ENCODE measurements around the gene PNCK. TPM values are rescaled to one million over a fixed set of nuclear protein-coding genes. Genes with fewer than 3 reads are reported as not detected.

Gene PNCK
- total and polyA plus RNA-seq, 2 of the 13 experiments (the other 11 are each of a cell fraction or from before 2014, with no cell fraction given): 33.1 TPM; not detected in 1

DNA sequence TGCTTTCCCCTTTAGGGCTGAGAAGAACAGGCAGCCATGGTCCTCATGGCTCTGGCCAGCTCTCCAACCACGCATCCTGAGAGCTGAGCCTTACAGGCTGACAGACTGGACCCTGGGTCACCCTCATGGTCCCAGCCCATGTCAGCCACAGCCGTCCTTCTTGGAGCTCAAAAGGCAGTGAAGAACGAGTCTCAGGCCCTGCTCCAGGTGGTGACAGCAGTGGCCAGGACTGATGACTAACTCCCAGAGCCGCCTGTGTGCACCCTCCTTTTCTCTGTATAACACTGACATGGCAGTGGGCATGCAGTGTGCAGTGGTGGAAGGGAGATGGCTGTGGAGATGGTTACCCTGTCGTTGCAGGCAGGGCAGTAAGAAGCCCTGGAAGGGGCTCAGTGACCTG lies 36.9 kb downstream of the PNCK start:
- Histone ChIP-seq H3K9me3 (ENCODE audit: low read length) (no peaks in the 10 kb centered on the region), H3K4me1 (ENCODE audit: insufficient read depth, low read length) (peaks cover 75% of the 10 kb centered on the region), H3K4me2 (ENCODE audit: low read depth, low read length) (no peak overlapping the region; the same call in 1 of the 2 replicates), H4K20me1 (ENCODE audit: insufficient read depth, low read length) (no peaks in the 10 kb centered on the region), H3K27ac (ENCODE audit: extremely low read length, insufficient read depth, low read length) (no peak overlapping the region), H3K36me3 (replicated peaks in 1 of 2; ENCODE audit: control insufficient read depth in 1 of 2, insufficient read depth in 2 of 2, low read length in 2 of 2) (no peaks in the 10 kb centered on the region), H3K27me3 (ENCODE audit: control insufficient read depth in 1 of 2, insufficient read depth in 2 of 2, low read length in 2 of 2) (no peaks in the 10 kb centered on the region), H3K4me3 (replicated peaks in 1 of 3; ENCODE audit: insufficient read depth in 1 of 3, low read depth in 2 of 3, low read length in 3 of 3) (no peak overlapping the region; a peak in 1 of 6 replicates), H3K79me2 (ENCODE audit: insufficient read depth, low read length) (no peaks in the 10 kb centered on the region), H3K9ac (ENCODE audit: insufficient read depth, low read depth, low read length) (no peak overlapping the region), H2AFZ (ENCODE audit: low read length) (no peak overlapping the region)
- in situ Hi-C loops (cut with HindIII; ENCODE audit: extremely low pct_ligation_motif_present, low pct_unique_long_range_greater_than_20kb): no loop called here
- intact Hi-C loops (cut with micrococcal nuclease; ENCODE audit: unreplicated experiment): loop anchor here (2.0 kb wide), 1 partner anchor 14 kb away; no protein-coding TSS in a partner anchor
- DNase-seq (ENCODE audit: low spot score): no peak
- ATAC-seq: peak; percentile 2; the same call in 1 of the 3 replicates
- TF ChIP-seq ZFP1 (CRISPR knock-in tag; IDR thresholded peaks at IDR 0.05) (no peak), DMAP1 (CRISPR knock-in tag; IDR thresholded peaks at IDR 0.05) (no peak), CC2D1A (CRISPR knock-in tag; IDR thresholded peaks at IDR 0.05) (no peak), ZNF670 (CRISPR knock-in tag; IDR thresholded peaks at IDR 0.05; ENCODE audit: borderline replicate concordance) (no peak), TAF15 (IDR thresholded peaks at IDR 0.05; ENCODE audit: low read depth, low read length, poor library complexity, severe bottlenecking) (no peak), ZSCAN25 (CRISPR knock-in tag; IDR thresholded peaks at IDR 0.05) (no peak), TCF7L2 (IDR thresholded peaks at IDR 0.05; ENCODE audit: low read depth, low read length) (no peak), GZF1 (CRISPR knock-in tag; IDR thresholded peaks at IDR 0.05) (no peak), SNAPC2 (CRISPR knock-in tag; IDR thresholded peaks at IDR 0.05) (no peak), MIXL1 (CRISPR knock-in tag; IDR thresholded peaks at IDR 0.05) (no peak), ZNF556 (CRISPR knock-in tag; IDR thresholded peaks at IDR 0.05; ENCODE audit: borderline replicate concordance) (no peak), ZNF431 (CRISPR knock-in tag; IDR thresholded peaks at IDR 0.05; ENCODE audit: borderline replicate concordance, low read depth) (no peak), LCORL (IDR thresholded peaks at IDR 0.05) (no peak), LCORL (CRISPR knock-in tag; IDR thresholded peaks at IDR 0.05) (no peak)
- TF ChIP-seq, protein P1, sequence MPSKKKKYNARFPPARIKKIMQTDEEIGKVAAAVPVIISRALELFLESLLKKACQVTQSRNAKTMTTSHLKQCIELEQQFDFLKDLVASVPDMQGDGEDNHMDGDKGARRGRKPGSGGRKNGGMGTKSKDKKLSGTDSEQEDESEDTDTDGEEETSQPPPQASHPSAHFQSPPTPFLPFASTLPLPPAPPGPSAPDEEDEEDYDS (CRISPR knock-in tag; IDR thresholded peaks at IDR 0.05): no peak
- TF ChIP-seq, protein P2, sequence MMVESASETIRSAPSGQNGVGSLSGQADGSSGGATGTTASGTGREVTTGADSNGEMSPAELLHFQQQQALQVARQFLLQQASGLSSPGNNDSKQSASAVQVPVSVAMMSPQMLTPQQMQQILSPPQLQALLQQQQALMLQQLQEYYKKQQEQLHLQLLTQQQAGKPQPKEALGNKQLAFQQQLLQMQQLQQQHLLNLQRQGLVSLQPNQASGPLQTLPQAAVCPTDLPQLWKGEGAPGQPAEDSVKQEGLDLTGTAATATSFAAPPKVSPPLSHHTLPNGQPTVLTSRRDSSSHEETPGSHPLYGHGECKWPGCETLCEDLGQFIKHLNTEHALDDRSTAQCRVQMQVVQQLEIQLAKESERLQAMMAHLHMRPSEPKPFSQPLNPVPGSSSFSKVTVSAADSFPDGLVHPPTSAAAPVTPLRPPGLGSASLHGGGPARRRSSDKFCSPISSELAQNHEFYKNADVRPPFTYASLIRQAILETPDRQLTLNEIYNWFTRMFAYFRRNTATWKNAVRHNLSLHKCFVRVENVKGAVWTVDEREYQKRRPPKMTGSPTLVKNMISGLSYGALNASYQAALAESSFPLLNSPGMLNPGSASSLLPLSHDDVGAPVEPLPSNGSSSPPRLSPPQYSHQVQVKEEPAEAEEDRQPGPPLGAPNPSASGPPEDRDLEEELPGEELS (CRISPR knock-in tag; IDR thresholded peaks at IDR 0.05): no peak
- TF ChIP-seq, protein P3, sequence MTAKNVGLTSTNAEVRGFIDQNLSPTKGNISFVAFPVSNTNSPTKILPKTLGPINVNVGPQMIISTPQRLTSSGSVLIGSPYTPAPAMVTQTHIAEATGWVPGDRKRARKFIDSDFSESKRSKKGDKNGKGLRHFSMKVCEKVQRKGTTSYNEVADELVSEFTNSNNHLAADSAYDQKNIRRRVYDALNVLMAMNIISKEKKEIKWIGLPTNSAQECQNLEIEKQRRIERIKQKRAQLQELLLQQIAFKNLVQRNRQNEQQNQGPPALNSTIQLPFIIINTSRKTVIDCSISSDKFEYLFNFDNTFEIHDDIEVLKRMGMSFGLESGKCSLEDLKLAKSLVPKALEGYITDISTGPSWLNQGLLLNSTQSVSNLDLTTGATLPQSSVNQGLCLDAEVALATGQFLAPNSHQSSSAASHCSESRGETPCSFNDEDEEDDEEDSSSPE (CRISPR knock-in tag; IDR thresholded peaks at IDR 0.05): no peak
- TF ChIP-seq, protein P4, sequence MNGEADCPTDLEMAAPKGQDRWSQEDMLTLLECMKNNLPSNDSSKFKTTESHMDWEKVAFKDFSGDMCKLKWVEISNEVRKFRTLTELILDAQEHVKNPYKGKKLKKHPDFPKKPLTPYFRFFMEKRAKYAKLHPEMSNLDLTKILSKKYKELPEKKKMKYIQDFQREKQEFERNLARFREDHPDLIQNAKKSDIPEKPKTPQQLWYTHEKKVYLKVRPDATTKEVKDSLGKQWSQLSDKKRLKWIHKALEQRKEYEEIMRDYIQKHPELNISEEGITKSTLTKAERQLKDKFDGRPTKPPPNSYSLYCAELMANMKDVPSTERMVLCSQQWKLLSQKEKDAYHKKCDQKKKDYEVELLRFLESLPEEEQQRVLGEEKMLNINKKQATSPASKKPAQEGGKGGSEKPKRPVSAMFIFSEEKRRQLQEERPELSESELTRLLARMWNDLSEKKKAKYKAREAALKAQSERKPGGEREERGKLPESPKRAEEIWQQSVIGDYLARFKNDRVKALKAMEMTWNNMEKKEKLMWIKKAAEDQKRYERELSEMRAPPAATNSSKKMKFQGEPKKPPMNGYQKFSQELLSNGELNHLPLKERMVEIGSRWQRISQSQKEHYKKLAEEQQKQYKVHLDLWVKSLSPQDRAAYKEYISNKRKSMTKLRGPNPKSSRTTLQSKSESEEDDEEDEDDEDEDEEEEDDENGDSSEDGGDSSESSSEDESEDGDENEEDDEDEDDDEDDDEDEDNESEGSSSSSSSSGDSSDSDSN (CRISPR knock-in tag; IDR thresholded peaks at IDR 0.05): no peak
- TF ChIP-seq, protein P5, sequence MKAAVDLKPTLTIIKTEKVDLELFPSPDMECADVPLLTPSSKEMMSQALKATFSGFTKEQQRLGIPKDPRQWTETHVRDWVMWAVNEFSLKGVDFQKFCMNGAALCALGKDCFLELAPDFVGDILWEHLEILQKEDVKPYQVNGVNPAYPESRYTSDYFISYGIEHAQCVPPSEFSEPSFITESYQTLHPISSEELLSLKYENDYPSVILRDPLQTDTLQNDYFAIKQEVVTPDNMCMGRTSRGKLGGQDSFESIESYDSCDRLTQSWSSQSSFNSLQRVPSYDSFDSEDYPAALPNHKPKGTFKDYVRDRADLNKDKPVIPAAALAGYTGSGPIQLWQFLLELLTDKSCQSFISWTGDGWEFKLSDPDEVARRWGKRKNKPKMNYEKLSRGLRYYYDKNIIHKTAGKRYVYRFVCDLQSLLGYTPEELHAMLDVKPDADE (CRISPR knock-in tag; IDR thresholded peaks at IDR 0.05): no peak
- no peak for FAIRE-seq
- BruUV-seq (replicated peaks): no TSS peak
- ChIA-PET CTCF (ENCODE audit: low intra/inter-chr PET ratio, low total read pairs) (interaction anchor here (1.1 to 3.1 kb wide), 3 partner anchors 12 to 27 kb away, joined by 4 to 21 read pairs (median 5); no protein-coding TSS in a partner anchor), POLR2A (interaction anchor here (1.6 to 4.2 kb wide), 4 partner anchors 11 to 37 kb away, joined by 4 to 156 read pairs (median 42); partner anchors contain the start of gene DUSP9)
- WGBS (ENCODE audit: low lambda C conversion rate): 60% methylated on average over 1 of the region's 5 CpGs

Data from HepG2 (cell line).